ENCODE results near the gene AFAP1. TPM values are rescaled to one million over a fixed set of nuclear protein-coding genes. Genes with fewer than 3 reads are reported as not detected.

AFAP1 gene
- total RNA-seq, 1 donor from 2014 or later, result 67.9 TPM

DNA sequence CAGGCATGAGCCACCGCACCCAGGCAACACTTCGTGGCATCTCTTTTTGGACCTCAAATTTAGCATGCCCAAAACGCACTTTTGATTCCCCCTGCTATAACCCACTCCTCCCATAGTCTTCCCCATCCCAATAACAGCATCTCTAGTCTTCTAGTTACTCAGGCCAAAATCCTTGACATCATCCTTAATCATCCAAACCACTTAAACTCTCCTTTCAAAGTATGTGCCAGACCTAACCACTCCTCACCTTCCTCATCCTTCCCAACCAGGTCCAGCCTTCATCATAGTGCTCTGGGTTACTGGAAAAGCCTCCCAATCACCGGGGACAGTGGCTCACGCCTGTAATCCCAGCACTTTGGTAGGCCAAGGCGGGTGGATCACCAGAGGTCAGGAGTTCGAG, 41.9 kb downstream of the AFAP1 start:
- Histone ChIP-seq H2AFZ (ENCODE audit: low read depth, low read length) (no peak overlapping the region), H3K27me3 (ENCODE audit: insufficient read depth, low read length) (no peaks in the 10 kb centered on the region), H3K4me2 (ENCODE audit: low read length) (no peak overlapping the region), H3K79me2 (ENCODE audit: insufficient read depth, low read length) (peaks cover 100% of the 10 kb centered on the region), H3K36me3 (ENCODE audit: insufficient read depth, low read length) (peaks cover 14% of the 10 kb centered on the region), H3K27ac (ENCODE audit: low read depth, low read length) (peak overlapping the region; percentile 32), H3K4me1 (ENCODE audit: insufficient read depth, low read length) (peaks cover 46% of the 10 kb centered on the region), H3K9ac (ENCODE audit: low read length) (peak overlapping the region; percentile 3), H3K9me3 (ENCODE audit: insufficient read depth, low read depth, low read length) (no peaks in the 10 kb centered on the region), H4K20me1 (ENCODE audit: insufficient read depth, low read length) (peaks cover 37% of the 10 kb centered on the region), H3K4me3 (ENCODE audit: insufficient read depth, low read depth, low read length) (no peak overlapping the region)
- DNase-seq (ENCODE audit: low read depth), result peak; percentile 79
- Mint-ChIP-seq H3K27ac (ENCODE audit: unreplicated experiment) (peak overlapping the region; percentile 4), H3K36me3 (ENCODE audit: low read depth, unreplicated experiment) (peaks cover 20% of the 10 kb centered on the region), H3K4me3 (ENCODE audit: unreplicated experiment) (peak overlapping the region; percentile 14), H3K4me1 (ENCODE audit: low read depth, unreplicated experiment) (peaks cover 55% of the 10 kb centered on the region), H3K9me3 (ENCODE audit: unreplicated experiment) (no peaks in the 10 kb centered on the region), H3K27me3 (ENCODE audit: low read depth, unreplicated experiment) (no peaks in the 10 kb centered on the region)
- FAIRE-seq, result no peak
- TF ChIP-seq CTCF (IDR thresholded peaks at IDR 0.05; ENCODE audit: insufficient read depth, low read depth, low read length) (no peak), EZH2 (IDR thresholded peaks at IDR 0.05; ENCODE audit: insufficient read depth, low read length) (no peak)

- Mint-ChIP-seq H3K4me3 (ENCODE audit: unreplicated experiment) (no peak overlapping the region), H3K27ac (ENCODE audit: unreplicated experiment) (no peak overlapping the region), H3K9me3 (ENCODE audit: unreplicated experiment) (no peaks in the 10 kb centered on the region), H3K36me3 (ENCODE audit: low read depth, unreplicated experiment) (peaks cover 20% of the 10 kb centered on the region), H3K4me1 (ENCODE audit: low read depth, unreplicated experiment) (peaks cover 51% of the 10 kb centered on the region), H3K27me3 (ENCODE audit: low read depth, unreplicated experiment) (no peaks in the 10 kb centered on the region)
- Histone ChIP-seq H3K4me2 (ENCODE audit: low read length) (no peak overlapping the region), H4K20me1 (ENCODE audit: insufficient read depth, low read length) (peaks cover 18% of the 10 kb centered on the region), H3K27me3 (ENCODE audit: insufficient read depth, low read length) (no peaks in the 10 kb centered on the region), H3K9me3 (ENCODE audit: insufficient read depth, low read depth, low read length) (no peaks in the 10 kb centered on the region), H3K79me2 (ENCODE audit: insufficient read depth, low read length) (peaks cover 100% of the 10 kb centered on the region), H3K36me3 (ENCODE audit: insufficient read depth, low read length) (peaks cover 14% of the 10 kb centered on the region), H3K4me1 (ENCODE audit: insufficient read depth, low read length) (peaks cover 45% of the 10 kb centered on the region), H3K4me3 (ENCODE audit: insufficient read depth, low read depth, low read length) (no peak overlapping the region), H3K27ac (ENCODE audit: low read depth, low read length) (peak overlapping the region; percentile 99), H3K9ac (ENCODE audit: low read length) (peak overlapping the region; percentile 4), H2AFZ (ENCODE audit: low read depth, low read length) (no peak overlapping the region)
- TF ChIP-seq CTCF (IDR thresholded peaks at IDR 0.05; ENCODE audit: insufficient read depth, low read depth, low read length), result no peak
- TF ChIP-seq EZH2 (IDR thresholded peaks at IDR 0.05; ENCODE audit: insufficient read depth, low read length), result no peak
- FAIRE-seq, result no peak
- DNase-seq (ENCODE audit: low read depth), result no peak
Observed at GRCh38 chr4:7894677-7895181, 44.9 kb downstream of the AFAP1 start.

DNA sequence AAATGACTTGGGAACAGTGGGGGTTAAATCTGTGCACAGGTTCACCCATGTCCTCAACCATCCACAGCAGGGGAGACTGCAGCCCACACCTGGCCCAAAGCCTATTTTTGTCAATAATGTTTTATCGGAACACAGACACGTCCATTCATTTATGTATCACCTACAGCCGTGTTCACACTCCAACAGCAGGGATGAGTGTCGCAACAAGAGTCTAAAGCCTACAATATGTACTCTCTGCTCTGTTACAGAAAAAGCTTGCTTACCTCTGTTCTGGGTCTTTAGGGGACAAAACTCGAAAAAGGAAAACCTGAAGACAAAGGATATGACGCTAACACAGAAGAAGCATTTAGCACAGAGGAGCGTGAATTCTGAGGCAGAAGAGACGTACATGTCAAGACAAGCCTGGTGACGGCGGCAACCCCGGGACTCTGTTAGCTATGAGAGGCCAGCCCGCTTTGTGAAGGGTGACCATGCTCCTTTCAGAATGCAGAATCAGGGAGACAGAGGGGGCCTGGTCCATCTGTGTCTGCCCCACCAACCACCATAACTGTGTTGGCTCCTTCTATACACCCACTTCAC, 45.5 kb downstream of the AFAP1 start:
- Mint-ChIP-seq H3K36me3 (ENCODE audit: low read depth, unreplicated experiment) (peaks cover 20% of the 10 kb centered on the region), H3K4me1 (ENCODE audit: low read depth, unreplicated experiment) (peaks cover 46% of the 10 kb centered on the region), H3K9me3 (ENCODE audit: unreplicated experiment) (no peaks in the 10 kb centered on the region), H3K4me3 (ENCODE audit: unreplicated experiment) (no peak overlapping the region), H3K27me3 (ENCODE audit: low read depth, unreplicated experiment) (no peaks in the 10 kb centered on the region), H3K27ac (ENCODE audit: unreplicated experiment) (no peak overlapping the region)
- H3K79me2 ChIP-seq (ENCODE audit: insufficient read depth, low read length), result peaks cover 100% of the 10 kb centered on the region
- peaks cover 14% of the 10 kb centered on the region for H4K20me1 ChIP-seq (ENCODE audit: insufficient read depth, low read length)
- no peaks in the 10 kb centered on the region for H3K9me3 ChIP-seq (ENCODE audit: insufficient read depth, low read depth, low read length)
- H3K4me3 ChIP-seq (ENCODE audit: insufficient read depth, low read depth, low read length), result no peak overlapping the region
- H3K4me2 ChIP-seq (ENCODE audit: low read length), result no peak overlapping the region
- peaks cover 13% of the 10 kb centered on the region for H3K36me3 ChIP-seq (ENCODE audit: insufficient read depth, low read length)
- peak overlapping the region; percentile 99 for H3K27ac ChIP-seq (ENCODE audit: low read depth, low read length)
- DNase-seq (ENCODE audit: low read depth), result no peak
- peaks cover 48% of the 10 kb centered on the region for H3K4me1 ChIP-seq (ENCODE audit: insufficient read depth, low read length)
- H2AFZ ChIP-seq (ENCODE audit: low read depth, low read length), result no peak overlapping the region
- H3K9ac ChIP-seq (ENCODE audit: low read length), result peak overlapping the region; percentile 86
- H3K27me3 ChIP-seq (ENCODE audit: insufficient read depth, low read length), result no peaks in the 10 kb centered on the region
- TF ChIP-seq EZH2 (IDR thresholded peaks at IDR 0.05; ENCODE audit: insufficient read depth, low read length) (no peak), CTCF (IDR thresholded peaks at IDR 0.05; ENCODE audit: insufficient read depth, low read depth, low read length) (no peak)
- FAIRE-seq, result no peak

Data from astrocyte (in vitro differentiated cells and primary cell).